HEK293T (cell line): ENCODE measurements around the gene TMPRSS9.

Experiments
- ARNT ChIP-seq: fragments of 450-650 bp; IDR thresholded peaks from 2 replicates; pipeline ENCODE4 v1.6.1; 2017; ENCODE audit warnings: mild to moderate bottlenecking
- FOXK2 ChIP-seq: fragments of 450-650 bp; IDR thresholded peaks from 2 replicates; pipeline ENCODE4 v1.6.1; 2016; ENCODE audit warnings: mild to moderate bottlenecking
- FOXM1 ChIP-seq: fragments of 450-650 bp; IDR thresholded peaks from 2 replicates; pipeline ENCODE4 v1.6.1; 2017; ENCODE audit warnings: mild to moderate bottlenecking, borderline replicate concordance
- NFRKB ChIP-seq: fragments of 450-650 bp; IDR thresholded peaks from 2 replicates; pipeline ENCODE4 v1.6.1; 2016; ENCODE audit warnings: mild to moderate bottlenecking, moderate library complexity
- SUZ12 ChIP-seq: fragments of 450-650 bp; IDR thresholded peaks from 2 replicates; pipeline ENCODE4 v1.6.1; 2016; ENCODE audit warnings: mild to moderate bottlenecking

- TF ChIP-seq NFRKB = no peak
- no peak for TF ChIP-seq FOXK2
- no peak for TF ChIP-seq ARNT
- TF ChIP-seq SUZ12 = no peak
- no peak for TF ChIP-seq FOXM1
These were observed 24.8 kb upstream of the TMPRSS9 start for GRCh38 chr19:2334986-2335846.
